Measurements from ENCODE around the gene PDZK1. TPM values are rescaled to one million over a fixed set of nuclear protein-coding genes. Genes with fewer than 3 reads are reported as not detected.
"Not testable (repeated sequence)": the region's sequence is repeated elsewhere in the genome, so short reads cannot be mapped to it uniquely, and the experiment has no call there.

PDZK1 gene
- total and polyA plus RNA-seq, 4 donors, result 1.9 to 10.2 (median 3.1) TPM

DNA sequence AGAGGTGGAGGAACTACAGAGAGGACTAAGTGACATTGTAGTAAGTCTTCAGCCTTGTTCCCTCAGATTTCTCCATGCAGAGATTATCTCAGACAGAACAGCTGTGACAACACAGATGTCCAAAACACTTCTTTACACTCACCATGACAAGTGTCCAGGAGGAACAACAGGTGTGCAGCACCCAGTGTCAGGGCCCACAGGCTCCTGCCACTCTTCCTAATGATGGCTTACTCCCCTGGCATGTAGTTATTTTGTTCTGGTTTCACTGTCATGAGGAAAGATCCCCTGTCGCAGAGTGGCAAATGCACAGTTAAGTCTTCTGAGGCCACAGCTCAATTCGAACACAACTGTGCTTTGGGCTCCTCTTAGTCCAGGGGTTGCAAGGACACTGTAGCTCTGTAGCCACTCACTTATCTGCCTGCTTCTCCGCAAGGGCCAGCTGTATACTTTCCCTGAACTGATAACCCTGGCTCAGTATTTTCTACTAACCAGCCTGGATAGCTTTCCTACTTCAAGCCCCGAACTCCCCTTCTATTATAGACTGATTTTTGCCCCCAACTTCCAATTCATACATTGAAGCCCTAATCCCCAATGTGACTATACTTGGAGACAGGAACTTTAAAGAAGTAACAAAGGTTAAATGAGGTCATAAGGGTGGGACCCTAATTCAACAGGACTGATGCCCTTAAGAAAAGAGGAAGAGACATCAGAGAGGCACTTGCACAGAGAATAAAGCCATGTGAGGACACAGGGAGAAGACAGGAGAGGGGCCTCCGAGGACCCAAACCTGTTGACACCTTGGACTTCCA, 11.1 kb downstream of the PDZK1 start:
- Histone ChIP-seq H3K4me3 (ENCODE audit: low read depth, low read length) (no peak overlapping the region), H3K4me1 (ENCODE audit: control insufficient read depth, insufficient read depth, low read length) (no peaks in the 10 kb centered on the region), H3K27ac (ENCODE audit: low read depth, low read length) (no peak overlapping the region), H3K27me3 (ENCODE audit: control insufficient read depth, insufficient read depth, low read length) (no peaks in the 10 kb centered on the region), H3K36me3 (ENCODE audit: control insufficient read depth, insufficient read depth, low read length) (no peaks in the 10 kb centered on the region), H3K9me3 (ENCODE audit: control insufficient read depth, insufficient read depth, low read length) (no peaks in the 10 kb centered on the region)
- DNase-seq (ENCODE audit: low read depth in 4 of 6, low spot score in 6 of 6), result no peak
- 80% methylated on average over 3 of the region's 5 CpGs for WGBS (ENCODE audit: insufficient coverage)

DNA sequence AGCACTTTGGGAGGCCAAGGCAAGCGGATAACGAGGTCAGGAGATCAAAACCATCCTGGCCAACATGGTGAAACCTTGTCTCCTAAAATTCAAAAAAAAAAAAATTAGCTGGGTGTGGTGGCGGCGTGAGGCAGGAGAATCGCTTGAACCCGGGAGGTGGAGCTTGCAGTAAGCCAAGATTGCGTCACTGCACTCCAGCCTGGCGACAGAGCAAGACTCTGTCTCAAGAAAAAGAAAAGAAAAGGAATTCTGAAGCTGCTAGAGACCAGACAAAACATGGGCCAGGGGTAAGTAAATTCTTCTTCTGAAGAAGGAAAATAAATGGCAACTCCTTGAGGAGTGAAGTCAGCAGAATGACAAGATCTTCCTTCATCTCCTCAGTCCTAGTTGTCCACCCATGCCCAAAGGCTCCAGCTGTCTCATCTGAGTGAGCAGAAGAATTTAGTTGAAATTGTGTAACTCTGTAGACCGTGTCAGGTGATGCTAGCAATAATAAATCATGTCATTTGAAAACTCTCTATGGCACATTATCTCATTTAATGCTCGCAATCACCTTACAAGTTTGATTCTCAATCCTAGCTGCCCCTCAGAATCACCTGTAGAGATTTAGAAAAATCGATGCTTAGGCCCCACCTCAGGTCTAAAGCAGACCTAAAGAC, 14.3 kb downstream of the PDZK1 start:
- Histone ChIP-seq H3K4me3 (ENCODE audit: low read depth, low read length) (no peak overlapping the region), H3K4me1 (ENCODE audit: control insufficient read depth, insufficient read depth, low read length) (no peaks in the 10 kb centered on the region), H3K36me3 (ENCODE audit: control insufficient read depth, insufficient read depth, low read length) (no peaks in the 10 kb centered on the region), H3K27ac (ENCODE audit: low read depth, low read length) (no peak overlapping the region), H3K9me3 (ENCODE audit: control insufficient read depth, insufficient read depth, low read length) (no peaks in the 10 kb centered on the region), H3K27me3 (ENCODE audit: control insufficient read depth, insufficient read depth, low read length) (no peaks in the 10 kb centered on the region)
- 94% methylated on average over 11 of the region's 11 CpGs for WGBS (ENCODE audit: insufficient coverage)
- no peak for DNase-seq (ENCODE audit: low read depth in 4 of 6, low spot score in 6 of 6)

DNA sequence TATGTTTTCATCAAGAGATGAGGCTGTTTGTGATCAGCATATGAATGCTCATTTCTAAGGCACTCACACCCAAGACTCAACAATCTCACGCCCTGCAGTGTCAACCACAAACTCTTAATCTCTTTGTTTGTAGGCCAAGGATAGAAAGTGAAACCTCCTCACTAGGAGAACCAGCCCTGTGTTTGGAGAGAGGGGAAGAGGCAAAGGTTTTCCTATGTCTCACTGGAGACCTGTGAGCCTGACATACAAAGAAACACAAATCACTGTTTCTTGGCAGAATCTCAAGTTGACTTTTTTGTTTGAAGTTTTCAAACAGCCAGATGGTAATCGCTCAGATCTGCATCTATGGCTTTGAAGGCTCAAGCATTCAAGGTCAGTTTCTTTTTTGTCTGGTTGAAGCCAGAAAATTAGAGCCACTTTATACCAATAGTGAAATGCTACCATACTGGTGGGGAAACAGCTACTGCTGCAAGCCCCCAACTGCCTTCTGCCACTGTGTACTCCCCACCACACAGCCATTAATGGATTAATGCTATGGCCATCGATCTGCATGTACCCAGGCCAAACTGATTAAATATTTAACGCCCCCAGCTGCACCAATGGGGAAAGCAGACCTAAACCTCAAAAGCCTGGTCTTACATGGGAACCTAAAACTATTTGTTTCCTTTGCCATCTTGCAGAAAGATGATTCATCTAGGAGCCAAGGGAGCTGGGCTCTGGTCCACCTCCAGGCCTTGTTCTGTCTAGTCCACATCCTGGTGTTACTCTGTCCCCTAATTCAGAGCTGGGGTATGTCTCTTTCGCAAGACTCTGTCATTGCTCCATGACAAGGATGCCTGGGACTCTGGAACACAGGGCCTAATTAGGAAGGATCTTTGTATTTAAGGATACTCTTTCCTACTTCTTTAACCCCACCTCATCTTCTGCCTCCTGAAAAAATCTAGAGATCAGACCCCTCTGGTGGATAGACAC, 16.3 kb downstream of the PDZK1 start:
- Histone ChIP-seq H3K27me3 (ENCODE audit: control insufficient read depth, insufficient read depth, low read length) (no peaks in the 10 kb centered on the region), H3K4me3 (ENCODE audit: low read depth, low read length) (no peak overlapping the region), H3K4me1 (ENCODE audit: control insufficient read depth, insufficient read depth, low read length) (no peaks in the 10 kb centered on the region), H3K9me3 (ENCODE audit: control insufficient read depth, insufficient read depth, low read length) (no peaks in the 10 kb centered on the region), H3K36me3 (ENCODE audit: control insufficient read depth, insufficient read depth, low read length) (no peaks in the 10 kb centered on the region), H3K27ac (ENCODE audit: low read depth, low read length) (no peak overlapping the region)
- DNase-seq (ENCODE audit: low read depth in 4 of 6, low spot score in 6 of 6), result peak in 2 of 6 donors; percentile 4 to 67
- 57% methylated on average over 2 of the region's 5 CpGs for WGBS (ENCODE audit: insufficient coverage)

DNA sequence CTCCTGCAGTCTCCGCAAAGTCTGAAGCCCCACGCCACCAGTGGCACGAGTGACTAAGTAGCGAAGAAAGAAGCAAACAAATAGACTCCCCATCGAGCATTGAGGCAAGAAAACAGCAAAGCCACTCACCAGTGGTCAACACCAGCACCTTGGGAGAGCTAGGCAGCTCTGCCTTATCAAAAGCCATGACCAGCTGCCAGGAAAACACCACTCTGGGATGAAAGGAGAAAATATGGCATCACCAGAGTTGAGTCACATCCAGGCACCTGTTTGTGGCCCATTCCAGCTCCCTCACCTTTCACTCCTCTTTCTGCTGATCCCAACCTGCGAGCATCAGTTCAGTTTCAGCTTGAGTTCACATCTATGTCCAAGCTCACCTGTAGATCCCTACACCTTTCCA, 17.2 kb downstream of the PDZK1 start:
- Histone ChIP-seq H3K4me1 (ENCODE audit: control insufficient read depth, insufficient read depth, low read length) (no peaks in the 10 kb centered on the region), H3K27ac (ENCODE audit: low read depth, low read length) (no peak overlapping the region), H3K4me3 (ENCODE audit: low read depth, low read length) (no peak overlapping the region), H3K9me3 (ENCODE audit: control insufficient read depth, insufficient read depth, low read length) (no peaks in the 10 kb centered on the region), H3K27me3 (ENCODE audit: control insufficient read depth, insufficient read depth, low read length) (no peaks in the 10 kb centered on the region), H3K36me3 (ENCODE audit: control insufficient read depth, insufficient read depth, low read length) (no peaks in the 10 kb centered on the region)
- no peak for DNase-seq (ENCODE audit: low read depth in 4 of 6, low spot score in 6 of 6)
- 89% methylated on average over 5 of the region's 6 CpGs for whole genome bisulfite sequencing (ENCODE audit: insufficient coverage)

DNA sequence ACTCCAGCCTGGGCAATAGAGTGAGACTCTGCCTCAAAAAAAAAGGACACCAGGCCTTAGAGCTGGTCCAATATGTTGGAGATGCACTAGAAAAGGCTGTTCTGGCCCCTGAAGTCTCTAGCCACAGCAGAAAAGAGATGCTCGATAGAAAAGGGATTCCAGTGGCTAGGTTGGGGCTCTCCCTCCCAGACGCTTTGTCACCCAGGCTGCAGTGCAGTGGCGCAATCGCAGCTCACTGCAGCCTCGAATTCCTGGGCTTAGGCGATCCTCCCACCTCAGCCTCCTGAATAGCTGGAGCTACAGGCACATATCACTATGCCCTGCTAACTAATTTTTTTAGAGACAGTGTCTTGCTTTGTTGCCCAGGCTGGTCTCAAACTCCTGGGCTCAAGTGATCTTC, 18.2 kb downstream of the PDZK1 start:
- Histone ChIP-seq H3K9me3 (ENCODE audit: control insufficient read depth, insufficient read depth, low read length) (no peaks in the 10 kb centered on the region), H3K4me3 (ENCODE audit: low read depth, low read length) (no peak overlapping the region), H3K36me3 (ENCODE audit: control insufficient read depth, insufficient read depth, low read length) (no peaks in the 10 kb centered on the region), H3K27ac (ENCODE audit: low read depth, low read length) (no peak overlapping the region), H3K4me1 (ENCODE audit: control insufficient read depth, insufficient read depth, low read length) (no peaks in the 10 kb centered on the region), H3K27me3 (ENCODE audit: control insufficient read depth, insufficient read depth, low read length) (no peaks in the 10 kb centered on the region)
- no peak for DNase-seq (ENCODE audit: low read depth in 4 of 6, low spot score in 6 of 6)
- WGBS (ENCODE audit: insufficient coverage), result 99% methylated on average over 6 of the region's 6 CpGs

DNA sequence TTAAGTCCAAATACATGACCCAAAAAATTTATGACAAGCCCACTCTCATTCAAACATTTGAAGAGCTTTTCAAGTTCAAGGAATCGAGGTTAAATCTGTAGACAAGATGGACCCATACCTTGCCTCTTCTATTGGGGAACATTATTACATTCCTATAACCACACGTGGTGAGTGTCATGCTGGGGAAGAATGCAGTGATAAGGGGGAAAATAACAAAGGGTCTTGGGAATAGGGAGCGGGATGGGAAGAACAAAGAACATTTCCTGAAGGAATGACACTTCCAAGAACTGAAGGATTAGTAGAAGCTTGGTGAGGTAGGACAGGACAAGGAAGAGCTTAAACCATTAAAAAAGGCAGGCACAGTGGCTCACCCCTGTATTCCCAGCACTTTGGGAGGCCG, 18.8 kb downstream of the PDZK1 start:
- Histone ChIP-seq H3K4me1 (ENCODE audit: control insufficient read depth, insufficient read depth, low read length) (no peaks in the 10 kb centered on the region), H3K36me3 (ENCODE audit: control insufficient read depth, insufficient read depth, low read length) (no peaks in the 10 kb centered on the region), H3K27ac (ENCODE audit: low read depth, low read length) (no peak overlapping the region), H3K4me3 (ENCODE audit: low read depth, low read length) (no peak overlapping the region), H3K9me3 (ENCODE audit: control insufficient read depth, insufficient read depth, low read length) (no peaks in the 10 kb centered on the region), H3K27me3 (ENCODE audit: control insufficient read depth, insufficient read depth, low read length) (no peaks in the 10 kb centered on the region)
- 88% methylated on average over 2 of the region's 4 CpGs for WGBS (ENCODE audit: insufficient coverage)
- DNase-seq (ENCODE audit: low read depth in 4 of 6, low spot score in 6 of 6), result no peak

DNA sequence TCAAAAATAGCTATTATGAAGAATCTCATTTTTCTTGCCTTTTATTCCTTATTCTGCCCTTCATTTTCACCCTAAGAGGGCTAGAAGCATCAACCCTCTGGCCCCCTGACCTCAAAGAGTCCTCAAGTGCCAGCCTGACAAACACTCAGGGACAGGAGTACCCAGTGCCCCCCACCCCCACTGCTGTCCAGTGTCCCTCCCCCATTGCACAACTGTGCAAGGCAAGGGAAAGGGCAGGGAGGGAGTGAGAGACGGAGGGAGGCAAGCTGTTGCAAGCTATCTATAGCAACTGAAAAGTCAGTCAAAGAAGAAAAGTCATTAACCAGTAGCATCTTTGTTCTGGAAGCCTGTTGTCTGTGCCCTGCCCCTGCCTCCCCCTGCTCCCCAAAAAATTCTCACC, 21.1 kb downstream of the PDZK1 start:
- not testable (repeated sequence) for H3K4me1 ChIP-seq (ENCODE audit: control insufficient read depth, insufficient read depth, low read length); H3K9me3 ChIP-seq (ENCODE audit: control insufficient read depth, insufficient read depth, low read length); H3K27ac ChIP-seq (ENCODE audit: low read depth, low read length); H3K4me3 ChIP-seq (ENCODE audit: low read depth, low read length); DNase-seq (ENCODE audit: low read depth in 4 of 6, low spot score in 6 of 6); H3K36me3 ChIP-seq (ENCODE audit: control insufficient read depth, insufficient read depth, low read length); H3K27me3 ChIP-seq (ENCODE audit: control insufficient read depth, insufficient read depth, low read length)
- no CpG with 5 or more reads among the region's 1 CpG for WGBS (ENCODE audit: insufficient coverage)

DNA sequence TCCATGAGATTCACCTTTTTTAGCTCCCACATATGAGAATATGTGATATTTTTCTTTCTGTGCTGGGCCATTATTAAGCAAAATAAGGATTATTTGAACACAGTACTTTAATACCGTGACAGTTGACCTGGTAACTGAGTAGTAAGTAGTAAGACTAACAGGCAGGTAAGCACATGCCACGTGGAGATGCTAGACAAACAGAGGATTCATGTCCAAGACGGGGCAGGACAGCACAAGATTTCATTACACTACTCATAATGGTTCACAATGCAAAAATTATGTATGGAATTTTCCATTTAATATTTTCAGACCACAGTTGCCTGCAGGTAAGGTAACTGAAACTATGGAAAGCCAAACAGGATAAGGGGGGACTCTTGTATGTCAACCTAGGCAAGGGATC, 22.3 kb downstream of the PDZK1 start:
- H3K4me3 ChIP-seq (ENCODE audit: low read depth, low read length); H3K27ac ChIP-seq (ENCODE audit: low read depth, low read length); H3K27me3 ChIP-seq (ENCODE audit: control insufficient read depth, insufficient read depth, low read length); H3K9me3 ChIP-seq (ENCODE audit: control insufficient read depth, insufficient read depth, low read length); H3K36me3 ChIP-seq (ENCODE audit: control insufficient read depth, insufficient read depth, low read length); H3K4me1 ChIP-seq (ENCODE audit: control insufficient read depth, insufficient read depth, low read length); DNase-seq (ENCODE audit: low read depth in 4 of 6, low spot score in 6 of 6): not testable (repeated sequence)
- WGBS (ENCODE audit: insufficient coverage), result no CpG with 5 or more reads among the region's 3 CpGs

DNA sequence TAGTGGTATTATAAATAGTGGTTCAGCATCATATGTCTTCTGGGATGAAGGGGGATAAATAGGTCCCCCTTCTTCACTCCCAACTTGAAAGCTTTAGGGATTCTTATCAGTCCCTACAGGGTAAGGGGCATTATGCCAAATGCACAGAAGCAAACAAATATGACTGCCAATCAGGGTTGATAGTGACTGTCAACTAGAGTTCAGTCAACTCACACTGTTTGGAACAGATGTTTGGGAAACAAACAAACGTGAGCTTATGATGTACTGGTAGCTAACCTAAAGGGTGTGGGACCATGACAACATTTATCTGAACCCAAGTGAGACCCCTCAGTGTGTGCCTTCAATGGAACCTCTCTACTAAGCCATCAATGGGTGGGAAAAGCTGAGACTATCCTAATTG, 34.0 kb downstream of the PDZK1 start:
- H3K27me3 ChIP-seq (ENCODE audit: control insufficient read depth, insufficient read depth, low read length); H3K4me1 ChIP-seq (ENCODE audit: control insufficient read depth, insufficient read depth, low read length); DNase-seq (ENCODE audit: low read depth in 4 of 6, low spot score in 6 of 6); H3K4me3 ChIP-seq (ENCODE audit: low read depth, low read length); H3K9me3 ChIP-seq (ENCODE audit: control insufficient read depth, insufficient read depth, low read length); H3K36me3 ChIP-seq (ENCODE audit: control insufficient read depth, insufficient read depth, low read length); H3K27ac ChIP-seq (ENCODE audit: low read depth, low read length): not testable (repeated sequence)
- no CpG with 5 or more reads among the region's 1 CpG for WGBS (ENCODE audit: insufficient coverage)

Measured in spinal cord (tissue), 10 donors.